Stimulated activated CD8-positive, alpha-beta memory T cell treated with anti-CD3 and anti-CD28 coated beads, Interleukin-4, amount 100 ng/mL, for 1 hour (primary cell): Measurements from ENCODE around the gene KLHL6.

Experiments used
- DNase-seq, 2 donors: peaks; one replicate each; pipeline ENCODE4 v3.0.0-alpha.2; 2020; ENCODE audit warnings: low read depth in 2 of 2, low spot score in 1 of 2

Gene KLHL6

DNA sequence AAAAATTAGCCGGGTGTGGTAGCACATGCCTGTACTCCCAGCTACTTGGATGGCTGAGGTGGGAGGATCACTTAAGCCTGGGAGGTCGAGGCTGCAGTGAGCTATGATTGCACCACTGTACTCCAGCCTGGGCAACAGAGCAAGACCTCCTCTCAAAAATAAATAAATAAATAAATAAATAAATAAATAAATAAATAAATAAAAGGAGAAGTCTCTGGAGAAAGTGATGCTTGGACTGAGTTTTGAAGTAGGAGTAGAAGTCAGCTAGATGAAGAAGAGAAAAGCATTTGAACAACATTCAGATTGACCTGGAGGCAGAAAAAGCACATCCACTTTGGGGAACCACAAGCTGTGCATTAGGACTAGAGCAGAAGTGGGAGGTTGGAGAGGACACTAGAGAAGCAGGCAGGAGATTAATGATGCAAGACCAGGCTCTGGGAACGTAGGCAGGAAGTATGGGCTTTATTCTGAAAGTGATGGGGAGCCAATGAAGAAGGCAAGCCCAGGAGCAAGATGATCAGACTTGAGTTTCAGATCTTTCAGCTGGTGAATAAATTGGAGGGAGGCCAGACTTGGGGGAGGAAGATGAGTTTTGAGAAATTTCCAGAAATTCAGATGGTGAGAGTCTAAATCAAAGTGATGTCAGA, 48.7 kb downstream of the KLHL6 start:
- no peak for DNase-seq

DNA sequence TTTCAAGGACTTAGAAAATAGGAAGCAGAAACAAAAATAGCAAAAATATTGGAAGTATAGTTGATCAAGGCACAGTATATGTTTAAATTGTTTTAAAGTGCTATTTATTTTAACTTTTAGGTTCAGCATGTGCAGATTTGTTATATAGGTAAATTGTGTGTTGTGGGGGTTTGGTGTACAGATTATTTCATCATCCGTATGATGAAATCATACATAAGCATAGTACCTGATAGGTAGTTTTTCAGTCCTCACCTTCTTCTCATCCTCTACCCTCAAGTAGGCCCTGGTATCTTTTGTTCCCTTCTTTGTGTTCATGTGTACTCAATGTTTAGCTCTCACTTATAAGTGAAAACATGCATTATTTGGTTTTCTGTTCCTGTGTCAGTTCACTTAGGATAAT, 50.9 kb downstream of the KLHL6 start:
- DNase-seq, result no peak

DNA sequence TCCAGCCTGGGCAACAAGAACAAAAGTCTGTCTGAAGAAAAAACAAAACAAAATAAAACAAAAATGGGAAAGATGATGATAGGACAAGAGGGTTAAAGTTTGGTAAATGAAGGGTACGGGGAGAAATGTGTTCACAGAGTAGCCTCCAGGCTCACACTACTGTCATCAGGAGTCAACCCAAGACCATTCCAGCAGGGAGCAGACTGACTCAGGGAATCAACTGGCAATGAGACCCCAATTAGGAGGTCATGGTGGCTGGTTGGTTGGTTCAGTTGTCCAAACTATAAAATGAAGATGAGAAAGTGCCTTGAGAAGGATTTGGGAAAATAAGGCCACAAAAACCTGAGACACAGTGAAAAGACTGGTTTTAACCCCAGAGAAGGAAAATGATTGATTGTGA, 51.8 kb downstream of the KLHL6 start:
- no peak for DNase-seq

DNA sequence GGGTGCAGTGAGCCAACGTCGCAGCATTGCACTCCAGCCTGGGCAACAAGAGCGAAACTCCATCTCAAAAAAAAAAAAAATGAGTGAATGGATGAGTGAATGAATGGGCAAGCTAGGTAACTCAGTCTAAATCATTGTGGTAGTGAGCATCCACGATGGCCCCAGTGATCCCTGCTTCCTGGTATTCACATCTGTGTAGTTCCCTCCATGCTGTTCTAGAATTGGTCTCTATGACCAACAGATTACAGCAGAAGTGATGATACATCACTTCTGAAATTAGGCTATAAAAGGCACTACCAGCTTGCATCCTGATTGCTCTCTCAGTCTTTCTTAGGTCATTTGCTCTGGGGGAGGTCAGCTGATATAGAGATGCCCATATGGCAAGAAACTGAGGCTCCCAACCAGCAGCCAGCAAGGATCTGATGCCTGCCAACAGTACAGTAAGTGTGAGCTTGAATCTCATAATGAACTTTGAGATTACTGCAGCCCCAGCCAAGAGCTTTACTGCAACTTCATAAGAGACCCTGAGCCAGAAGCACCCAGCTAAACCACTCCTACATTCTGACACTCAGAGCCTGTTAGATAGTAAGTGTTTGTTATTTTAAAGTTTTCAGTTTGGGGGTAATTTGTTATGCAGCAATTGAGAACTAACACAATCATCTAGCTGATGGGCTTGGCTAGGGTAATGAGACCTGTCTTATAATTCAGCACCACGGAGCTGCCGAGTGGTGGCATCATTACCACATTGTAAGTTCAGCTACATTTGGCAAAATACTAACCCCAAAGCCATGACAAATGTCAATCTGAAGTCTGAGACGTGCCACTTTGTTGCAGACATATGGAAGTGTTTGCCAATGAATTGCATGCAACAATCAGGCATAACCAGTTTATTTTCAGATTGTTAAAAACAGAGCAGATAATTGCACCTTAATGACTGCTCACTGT, 53.0 kb downstream of the KLHL6 start:
- no peak for DNase-seq

DNA sequence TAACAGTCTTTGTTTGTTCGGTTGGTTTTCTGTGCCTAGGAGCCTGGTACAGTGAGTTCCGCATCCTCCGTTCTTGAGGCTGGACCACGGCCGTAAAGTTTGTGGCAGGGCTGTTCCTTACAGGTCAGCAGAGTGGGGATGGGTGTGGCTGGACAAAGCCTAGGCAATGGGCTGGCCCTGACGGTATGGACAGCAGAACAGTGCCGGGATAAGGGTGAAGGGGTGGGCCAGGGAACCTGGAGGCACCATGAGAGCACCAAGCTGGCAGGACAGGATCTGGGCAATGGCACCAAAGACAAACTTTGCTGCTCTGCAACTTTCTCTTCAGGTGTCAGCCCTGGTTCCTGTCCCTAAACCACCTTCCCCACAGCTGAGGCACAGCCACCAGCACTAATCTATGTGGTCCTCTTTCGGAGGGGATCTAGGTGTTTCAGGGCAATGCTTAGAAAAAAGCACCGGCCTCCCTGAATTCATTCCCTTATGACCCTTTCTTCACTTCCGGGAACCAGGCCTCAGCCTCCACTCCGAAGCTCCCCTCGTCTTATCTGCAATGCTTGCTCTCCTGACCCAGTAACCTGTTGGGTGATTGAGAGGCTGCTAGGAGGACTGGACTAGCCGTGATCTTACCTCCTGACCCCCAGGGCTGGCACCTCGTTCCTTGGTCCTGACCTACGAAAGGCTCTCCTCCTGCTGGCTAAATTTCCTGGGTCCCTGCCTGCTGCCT, 54.4 kb downstream of the KLHL6 start:
- DNase-seq, result no peak

DNA sequence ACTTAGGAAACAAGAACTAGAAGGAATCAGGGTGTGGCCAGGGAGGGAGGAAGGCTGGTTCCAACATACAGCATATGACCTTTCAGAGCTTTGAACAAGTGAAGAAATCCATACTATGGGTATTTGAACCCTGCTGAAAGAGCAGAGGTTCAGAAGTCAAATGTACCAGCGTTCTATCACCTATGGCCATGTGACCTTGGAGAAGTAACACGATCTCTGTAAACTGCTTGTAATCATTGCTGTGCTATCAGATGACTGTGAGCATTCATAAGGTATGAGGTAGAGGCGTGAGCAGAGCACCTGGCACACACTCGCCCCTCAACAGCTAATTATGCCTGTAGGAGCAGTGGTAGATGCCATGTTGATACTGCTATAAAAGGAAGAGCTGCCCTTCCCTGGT, 55.2 kb downstream of the KLHL6 start:
- no peak for DNase-seq

DNA sequence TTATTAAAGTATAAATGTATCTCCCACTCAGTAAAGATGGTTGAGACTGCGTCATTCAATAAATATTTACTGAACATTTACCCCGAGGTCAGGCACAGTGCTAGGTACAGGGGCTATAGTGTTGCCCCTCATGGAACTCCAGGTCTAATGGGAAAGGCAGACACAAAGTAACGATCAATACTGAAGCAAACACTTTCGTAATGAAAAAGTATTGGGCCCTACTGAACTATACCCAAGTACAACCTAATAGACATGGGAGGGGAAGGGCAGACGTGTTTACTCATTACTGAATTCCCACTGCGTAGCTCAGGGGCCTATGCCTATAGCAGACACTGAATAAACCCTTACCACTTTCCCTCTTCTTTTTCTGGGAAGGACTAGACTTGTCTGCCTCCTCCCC, 56.9 kb downstream of the KLHL6 start:
- DNase-seq, result no peak

DNA sequence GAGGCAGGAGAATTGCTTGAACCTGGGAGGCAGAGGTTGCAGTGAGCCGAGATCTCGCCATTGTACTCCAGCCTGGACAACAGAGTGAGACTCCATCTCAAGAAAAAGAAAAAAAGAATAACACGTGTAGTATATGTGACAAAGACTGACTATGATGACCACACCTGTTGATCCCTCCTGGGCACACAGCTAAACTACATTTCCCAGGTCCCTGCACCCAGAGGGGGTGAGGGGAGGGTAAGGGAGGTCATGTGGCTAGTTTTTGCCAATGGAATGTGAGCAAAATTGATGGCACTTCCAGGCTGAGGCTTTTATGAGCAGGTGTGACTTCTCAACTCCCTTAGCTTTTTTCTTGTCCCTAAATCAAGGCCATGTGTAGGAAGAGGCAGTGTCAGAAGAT, 58.2 kb downstream of the KLHL6 start:
- no peak for DNase-seq

DNA sequence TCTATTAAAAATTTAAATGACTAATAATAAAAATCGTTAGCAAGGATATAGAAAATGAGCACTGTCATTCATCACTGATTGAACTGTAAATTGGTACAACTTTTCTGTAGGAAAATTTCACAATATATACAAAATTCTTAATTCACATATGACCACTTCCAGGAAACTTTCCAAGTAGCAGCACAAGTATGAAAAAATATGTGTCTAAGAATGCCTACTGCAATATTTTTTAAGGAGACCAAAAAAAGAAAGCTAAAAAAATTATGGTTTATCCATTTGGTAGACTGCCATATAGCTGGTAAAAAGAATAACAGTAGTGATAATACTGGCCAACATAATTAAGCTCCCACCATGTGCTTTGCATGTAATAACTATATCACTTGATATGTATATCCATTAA, 59.2 kb downstream of the KLHL6 start:
- DNase-seq, result no peak

DNA sequence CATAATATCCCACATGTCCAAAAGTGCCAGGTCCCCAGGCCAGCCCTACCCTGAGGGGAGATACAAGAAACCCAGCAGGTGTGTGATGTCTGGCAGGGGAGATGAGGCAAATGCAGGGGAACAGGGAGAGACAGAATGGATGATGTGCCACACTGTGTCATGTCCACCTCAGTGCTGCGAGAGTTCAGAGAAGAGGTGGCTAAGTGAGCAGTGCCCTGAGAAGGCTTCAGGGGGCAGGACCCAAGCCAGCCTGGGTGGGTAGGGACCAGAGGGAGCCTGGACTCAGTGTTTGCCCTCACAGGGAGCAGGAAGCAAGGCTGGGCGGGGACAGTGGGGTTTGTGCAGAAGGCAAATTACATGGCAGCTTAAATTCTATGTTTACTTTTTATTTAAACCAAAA, 61.2 kb downstream of the KLHL6 start:
- no peak for DNase-seq

DNA sequence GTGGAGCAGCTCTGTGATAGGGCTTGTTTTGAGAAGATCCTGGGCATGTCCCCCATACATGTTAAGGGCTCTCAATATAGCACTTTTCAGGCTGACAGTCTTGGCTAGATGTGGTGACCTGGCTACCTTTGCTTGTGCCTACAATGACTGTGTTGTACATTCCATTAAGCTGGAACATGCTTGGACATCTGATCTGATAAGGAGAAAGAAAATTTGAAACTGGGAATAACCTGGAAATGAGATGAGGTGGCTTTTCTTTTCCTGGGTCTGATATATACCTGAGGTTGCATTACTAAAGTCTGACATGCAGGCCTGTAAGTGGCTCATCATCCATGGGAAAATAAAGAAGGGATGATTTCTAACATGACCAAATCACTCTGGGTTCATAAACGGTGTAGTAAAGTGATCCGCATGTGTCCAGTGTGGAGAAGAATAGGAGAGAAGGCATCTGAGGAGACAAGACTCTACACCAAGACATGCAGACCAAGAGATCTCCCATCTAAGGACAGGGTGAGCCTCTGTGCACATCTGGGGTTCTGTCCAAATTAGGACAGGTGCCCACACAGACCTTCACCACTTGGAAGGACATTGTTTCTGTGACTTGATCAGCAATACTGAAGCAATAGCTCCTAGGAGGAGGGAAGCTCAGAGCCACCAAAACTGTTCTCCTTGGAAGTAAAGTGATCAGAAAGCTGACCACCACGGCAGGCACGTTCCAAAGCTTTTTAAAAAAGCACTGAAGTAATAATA, 62.0 kb downstream of the KLHL6 start:
- DNase-seq, result no peak

DNA sequence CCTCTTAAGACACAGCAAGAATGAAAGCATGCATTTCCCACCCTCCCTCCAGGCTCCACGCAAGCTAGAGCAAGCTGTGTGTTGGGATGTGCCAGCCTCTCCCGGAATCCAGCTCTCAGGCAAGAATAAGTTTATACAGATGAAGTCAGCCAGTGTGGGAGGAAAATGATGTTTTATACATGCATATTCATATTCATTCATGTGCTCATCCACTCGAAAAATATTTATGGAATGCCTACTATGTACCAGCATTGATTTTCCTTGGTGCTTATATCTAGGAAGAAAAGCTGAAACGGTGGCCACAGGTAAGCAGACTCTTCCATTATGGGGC, 62.7 kb downstream of the KLHL6 start:
- no peak for DNase-seq

DNA sequence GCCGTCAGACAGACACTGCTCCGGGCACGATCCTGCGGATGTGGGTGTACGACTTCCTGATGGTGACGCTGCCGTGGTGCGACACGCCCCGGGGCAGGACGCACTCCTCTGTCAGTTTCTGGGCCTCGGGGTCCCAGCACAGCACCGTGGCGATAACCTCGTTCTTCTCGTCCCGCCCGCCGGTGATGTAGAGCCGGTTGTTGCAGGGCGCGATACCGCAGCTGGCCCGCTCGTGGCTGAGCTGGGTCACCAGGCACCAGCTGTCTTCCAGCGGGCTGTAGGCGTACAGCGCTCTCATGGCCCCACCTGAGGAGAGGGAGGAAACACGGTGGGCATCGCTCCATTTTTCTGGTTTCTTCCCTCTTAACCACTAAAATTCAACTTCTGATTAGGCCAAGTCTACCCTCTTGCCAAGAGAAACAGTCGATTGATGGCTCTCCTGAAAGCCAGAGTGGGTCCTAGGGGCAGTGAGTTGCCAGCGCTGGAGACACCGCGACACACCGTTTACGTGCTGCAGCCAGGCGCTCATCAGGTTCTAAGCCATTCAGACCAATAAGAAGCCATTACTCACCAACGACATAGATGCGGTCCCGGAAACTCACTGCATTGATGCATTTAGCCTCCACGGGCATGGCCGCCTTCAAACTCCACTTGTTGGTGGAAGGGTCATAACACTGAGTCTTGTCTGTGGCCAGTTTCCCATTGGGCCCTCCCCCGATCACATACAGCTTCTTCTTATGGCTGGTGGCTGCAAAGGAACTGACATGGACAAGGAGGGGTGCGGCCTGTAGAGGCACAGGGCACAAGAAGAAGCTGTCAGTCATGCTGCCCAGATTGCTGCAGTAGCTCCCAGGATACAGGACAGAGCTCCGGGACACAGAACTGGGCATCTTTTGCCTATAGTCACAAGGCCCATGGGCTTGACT, 63.3 kb downstream of the KLHL6 start:
- no peak for DNase-seq

DNA sequence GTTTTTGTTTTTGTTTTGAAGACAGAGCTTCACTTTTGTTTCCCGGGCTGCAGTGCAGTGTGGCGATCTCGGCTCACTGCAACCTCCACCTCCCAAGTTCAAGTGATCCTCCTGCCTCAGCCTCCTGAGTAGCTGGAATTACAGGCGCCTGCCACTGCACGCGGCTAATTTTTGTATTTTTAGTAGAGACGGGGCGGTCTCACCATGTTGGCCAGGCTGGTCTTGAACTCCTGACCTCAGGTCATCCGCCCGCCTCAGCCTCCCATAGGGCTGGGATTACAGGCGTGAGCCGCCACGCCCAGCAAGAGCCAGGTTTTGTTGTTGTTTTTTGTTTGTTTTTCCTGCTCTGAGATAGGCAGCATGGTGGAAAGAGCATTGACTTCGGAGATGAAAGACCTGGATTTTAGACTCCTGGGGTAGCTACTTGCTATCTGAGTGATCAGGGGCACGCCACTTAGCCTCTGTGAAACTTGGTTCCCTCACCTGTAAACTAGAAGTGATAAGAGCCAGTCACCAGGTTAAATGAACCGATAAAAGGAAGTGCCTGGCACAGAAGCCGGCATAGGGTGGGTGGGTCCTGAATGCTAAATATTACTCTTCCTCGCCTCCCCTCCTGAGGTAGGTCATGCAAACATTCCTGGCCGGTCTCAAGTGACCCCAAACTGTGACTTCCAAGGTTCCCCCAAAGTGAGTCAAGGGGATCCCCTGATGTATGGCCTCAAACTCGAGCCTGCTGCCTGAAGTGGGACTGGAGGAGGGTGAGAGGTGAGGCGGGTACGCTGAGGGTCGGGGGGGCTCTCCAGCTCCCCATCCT, 64.2 kb downstream of the KLHL6 start:
- no peak for DNase-seq

DNA sequence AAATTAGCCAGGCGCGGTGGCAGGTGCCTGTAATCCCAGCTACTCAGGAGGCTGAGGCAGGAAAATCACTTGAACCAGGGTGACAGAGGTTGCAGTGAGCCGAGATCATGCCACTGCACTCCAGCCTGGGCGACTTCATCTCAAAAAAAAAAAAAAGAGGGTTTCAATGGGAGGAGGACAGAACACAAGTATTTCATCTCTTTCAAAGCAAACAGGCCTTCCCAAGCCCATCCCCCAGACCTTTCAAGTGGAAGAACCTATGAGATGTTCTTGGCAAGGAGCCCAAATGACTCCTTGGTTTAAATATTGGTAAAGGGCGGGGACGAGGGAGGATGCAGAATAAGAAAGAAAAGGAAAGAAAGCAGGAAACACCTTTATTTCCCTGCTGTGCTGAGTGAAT, 64.9 kb downstream of the KLHL6 start:
- DNase-seq, result no peak

DNA sequence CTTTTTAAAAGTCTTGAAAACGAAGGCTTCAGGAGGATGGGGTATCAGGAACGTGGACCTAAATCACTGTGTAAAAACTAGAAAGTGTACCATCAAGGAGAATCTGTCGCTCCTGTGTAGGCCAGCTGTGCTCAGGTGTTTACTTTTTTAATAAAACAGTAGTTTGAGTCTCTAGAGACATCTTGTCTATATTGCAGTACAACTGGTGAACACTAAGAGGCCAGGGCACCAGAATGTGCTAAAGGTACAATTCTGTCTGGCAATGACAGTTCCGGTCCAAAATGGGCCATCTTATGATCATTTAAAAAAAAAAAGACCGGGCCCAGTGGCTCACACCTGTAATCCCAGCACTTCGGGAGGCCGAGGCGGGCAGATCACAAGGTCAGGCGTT, 65.3 kb downstream of the KLHL6 start:
- no peak for DNase-seq

DNA sequence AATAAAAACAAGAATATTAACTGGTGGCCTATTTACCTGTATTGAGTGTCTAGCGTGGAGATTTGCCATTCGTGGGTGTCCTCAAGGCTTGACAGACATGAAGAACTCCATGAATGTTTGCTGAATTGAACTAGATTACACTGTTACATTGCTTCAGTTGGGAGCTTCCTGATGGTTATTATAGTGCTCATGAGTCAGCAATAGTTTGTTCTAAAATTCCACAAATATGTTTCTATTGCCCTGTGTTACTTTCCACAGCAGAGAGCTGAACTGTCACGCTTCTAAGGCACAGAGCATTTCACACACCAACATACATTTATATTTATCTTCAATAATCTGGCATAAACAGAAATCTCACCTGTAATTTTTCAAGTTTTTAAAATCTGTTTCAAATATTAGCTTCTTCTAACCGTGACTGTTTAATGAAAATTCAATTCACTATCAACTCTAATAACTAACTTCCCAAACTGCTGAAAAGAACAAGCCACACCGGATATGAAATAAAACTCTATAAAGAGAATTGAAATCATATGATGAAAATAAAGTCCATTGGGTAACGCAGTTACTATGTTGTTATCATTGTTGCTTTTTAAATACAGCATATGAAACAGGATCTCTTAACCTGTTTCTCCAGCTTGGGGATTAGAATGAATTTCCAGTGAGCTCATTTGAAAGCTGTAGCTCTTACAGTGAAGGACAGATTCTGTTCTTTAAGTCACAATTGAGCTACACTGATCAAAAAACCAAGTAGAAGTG, 65.9 kb downstream of the KLHL6 start:
- no peak for DNase-seq

DNA sequence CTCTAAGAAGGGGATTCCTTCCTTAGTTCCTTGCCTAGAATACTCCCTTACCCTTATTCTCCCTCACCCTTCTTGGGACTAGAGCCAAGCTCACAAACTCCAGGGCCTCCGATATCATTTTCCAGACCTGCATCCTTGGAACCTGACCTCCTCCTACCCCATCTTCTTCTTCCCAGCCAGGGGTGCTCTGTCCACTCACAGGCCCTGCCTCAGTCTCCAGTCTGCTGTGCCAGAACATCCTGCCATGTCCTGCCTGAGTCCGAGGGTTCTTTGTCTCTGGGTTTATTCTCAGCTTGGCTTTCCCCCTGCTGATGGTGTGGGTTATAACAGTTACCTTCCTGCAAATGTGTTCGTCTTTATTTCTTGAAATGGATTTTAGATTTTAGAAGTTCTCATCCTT, 67.2 kb downstream of the KLHL6 start:
- no peak for DNase-seq

DNA sequence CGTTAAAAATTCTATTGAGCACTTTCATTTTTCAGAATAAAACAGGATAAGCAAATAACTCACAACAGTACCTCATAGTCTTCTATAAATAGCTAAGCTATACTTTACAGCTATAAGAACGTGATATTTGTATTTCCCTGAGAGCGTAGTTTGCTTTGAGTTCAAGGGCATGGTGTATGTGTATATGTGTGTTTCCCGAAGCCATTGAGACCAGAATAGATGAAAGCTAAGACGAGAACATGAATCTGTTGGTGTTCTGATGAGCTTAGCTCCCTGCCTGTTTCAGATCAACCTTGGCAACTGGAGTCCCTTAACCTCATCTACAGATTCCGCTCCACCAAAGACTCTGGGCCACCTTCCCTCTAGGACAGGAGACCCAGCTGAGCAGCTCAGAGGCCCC, 67.6 kb downstream of the KLHL6 start:
- no peak for DNase-seq
